SK-N-SH treated with all-trans-retinoic acid at 6 μM for 48 hours (cell line): ENCODE data around the gene IMMP2L.
"Not testable (repeated sequence)": the region's sequence is repeated elsewhere in the genome, so short reads cannot be mapped to it uniquely, and the experiment has no call there.

Source experiments
- GLIS3 ChIP-seq: fragments of 250-450 bp; sonication (Bioruptor Pico); IDR thresholded peaks from 2 replicates; pipeline ENCODE4 v1.5.0; 2020; ENCODE audit warnings: mild to moderate bottlenecking, moderate library complexity
- TCF4 ChIP-seq: fragments of 250-450 bp; sonication (Bioruptor Pico); IDR thresholded peaks from 2 replicates; pipeline ENCODE4 v1.8.0; 2021; ENCODE audit warnings: mild to moderate bottlenecking, moderate library complexity, borderline replicate concordance
- ZFP30 ChIP-seq: fragments of 450-650 bp; formaldehyde crosslinking; IDR thresholded peaks from 2 replicates; pipeline ENCODE4 v1.5.0; 2022; ENCODE audit warnings: mild to moderate bottlenecking, moderate library complexity
- ZNF565 ChIP-seq: fragments of 450-650 bp; formaldehyde crosslinking; conservative IDR thresholded peaks from 2 replicates; pipeline ENCODE4 v1.5.0; 2020; ENCODE audit warnings: low read depth, mild to moderate bottlenecking, moderate library complexity
- ZNF8 ChIP-seq: fragments of 450-650 bp; formaldehyde crosslinking; IDR thresholded peaks from 2 replicates; pipeline ENCODE4 v1.5.0; 2020; ENCODE audit warnings: mild to moderate bottlenecking, moderate library complexity
- TF ChIP-seq, protein P1 (sequence below): fragments of 250-450 bp; sonication (Bioruptor Pico); IDR thresholded peaks from 2 replicates; pipeline ENCODE4 v1.8.0; 2020; ENCODE audit warnings: mild to moderate bottlenecking, moderate library complexity, borderline replicate concordance
- TF ChIP-seq, protein P2 (sequence below): fragments of 250-450 bp; sonication (Bioruptor Pico); IDR thresholded peaks from 2 replicates; pipeline ENCODE4 v1.5.1; 2020; ENCODE audit warnings: low read depth, mild to moderate bottlenecking, moderate library complexity

DNA sequence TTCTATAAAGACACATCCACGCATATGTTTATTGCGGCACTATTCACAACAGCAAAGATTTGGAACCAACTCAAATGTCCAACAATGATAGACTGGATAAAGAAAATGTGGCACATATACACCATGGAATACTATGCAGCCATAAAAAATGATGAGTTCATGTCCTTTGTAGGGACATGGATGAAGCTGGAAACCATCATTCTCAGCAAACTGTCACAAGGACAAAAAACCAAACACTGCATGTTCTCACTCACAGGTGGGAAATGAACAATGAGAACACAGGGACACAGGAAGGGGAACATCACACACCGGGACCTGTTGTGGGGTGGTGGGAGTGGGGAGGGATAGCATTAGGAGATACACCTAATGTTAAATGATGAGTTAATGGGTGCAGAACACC lies 238.6 kb downstream of the IMMP2L start:
- TF ChIP-seq ZFP30, GLIS3, ZNF8, ZNF565, TCF4 (CRISPR knock-in tag): not testable (repeated sequence)
- TF ChIP-seq, protein P1, sequence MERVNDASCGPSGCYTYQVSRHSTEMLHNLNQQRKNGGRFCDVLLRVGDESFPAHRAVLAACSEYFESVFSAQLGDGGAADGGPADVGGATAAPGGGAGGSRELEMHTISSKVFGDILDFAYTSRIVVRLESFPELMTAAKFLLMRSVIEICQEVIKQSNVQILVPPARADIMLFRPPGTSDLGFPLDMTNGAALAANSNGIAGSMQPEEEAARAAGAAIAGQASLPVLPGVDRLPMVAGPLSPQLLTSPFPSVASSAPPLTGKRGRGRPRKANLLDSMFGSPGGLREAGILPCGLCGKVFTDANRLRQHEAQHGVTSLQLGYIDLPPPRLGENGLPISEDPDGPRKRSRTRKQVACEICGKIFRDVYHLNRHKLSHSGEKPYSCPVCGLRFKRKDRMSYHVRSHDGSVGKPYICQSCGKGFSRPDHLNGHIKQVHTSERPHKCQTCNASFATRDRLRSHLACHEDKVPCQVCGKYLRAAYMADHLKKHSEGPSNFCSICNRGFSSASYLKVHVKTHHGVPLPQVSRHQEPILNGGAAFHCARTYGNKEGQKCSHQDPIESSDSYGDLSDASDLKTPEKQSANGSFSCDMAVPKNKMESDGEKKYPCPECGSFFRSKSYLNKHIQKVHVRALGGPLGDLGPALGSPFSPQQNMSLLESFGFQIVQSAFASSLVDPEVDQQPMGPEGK (CRISPR knock-in tag) = not testable (repeated sequence)
- TF ChIP-seq, protein P2, sequence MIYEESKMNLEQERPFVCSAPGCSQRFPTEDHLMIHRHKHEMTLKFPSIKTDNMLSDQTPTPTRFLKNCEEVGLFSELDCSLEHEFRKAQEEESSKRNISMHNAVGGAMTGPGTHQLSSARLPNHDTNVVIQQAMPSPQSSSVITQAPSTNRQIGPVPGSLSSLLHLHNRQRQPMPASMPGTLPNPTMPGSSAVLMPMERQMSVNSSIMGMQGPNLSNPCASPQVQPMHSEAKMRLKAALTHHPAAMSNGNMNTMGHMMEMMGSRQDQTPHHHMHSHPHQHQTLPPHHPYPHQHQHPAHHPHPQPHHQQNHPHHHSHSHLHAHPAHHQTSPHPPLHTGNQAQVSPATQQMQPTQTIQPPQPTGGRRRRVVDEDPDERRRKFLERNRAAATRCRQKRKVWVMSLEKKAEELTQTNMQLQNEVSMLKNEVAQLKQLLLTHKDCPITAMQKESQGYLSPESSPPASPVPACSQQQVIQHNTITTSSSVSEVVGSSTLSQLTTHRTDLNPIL (CRISPR knock-in tag) = not testable (repeated sequence)
